H1 (cell line): ENCODE data around the gene CORO6. TPM values are rescaled to one million over a fixed set of nuclear protein-coding genes. Genes with fewer than 3 reads are reported as not detected.

Experiments
- CTCF ChIA-PET: fragments of 300-600 bp; sonication (Branson Sonifier 250); formaldehyde crosslinking; loops from one replicate; lab custom pipeline; 2021; ENCODE audit not compliant: partially characterized antibody; lab: Charles Lee
- POLR2A ChIA-PET: fragments of 300-600 bp; sonication (Branson Sonifier 250); formaldehyde crosslinking; loops from one replicate; lab custom pipeline; 2021; ENCODE audit warnings: inconsistent platforms; ENCODE audit not compliant: partially characterized antibody; lab: Charles Lee
- DNase-seq, 2 experiments: peaks; one replicate each; pipeline versions ENCODE4 v3.0.0 to v3.0.0-alpha.2; 2010 to 2022; ENCODE audit warnings: low spot score in 2 of 2, low read depth in 1 of 2, mixed read lengths in 1 of 2
- FAIRE-seq: peaks from 2 replicates; lab custom pipeline; 2011; peaks lifted over from hg19 to GRCh38; lab: Jason Lieb, UNC
- H2AFZ ChIP-seq: 2 replicates; pipeline ENCODE4 v1.8.1; 2012; ENCODE audit warnings: low read length, inconsistent platforms
- H2AK5ac ChIP-seq: 2 replicates; pipeline ENCODE4 v1.6.1; 2013; ENCODE audit warnings: low read depth, low read length
- H2BK120ac ChIP-seq: replicated peaks from 2 replicates; pipeline ENCODE3; 2013; ENCODE audit warnings: low read depth, low read length, inconsistent platforms
- H2BK12ac ChIP-seq: 2 replicates; pipeline ENCODE4 v1.6.1; 2013; ENCODE audit warnings: low read depth, low read length
- H2BK15ac ChIP-seq: 2 replicates; pipeline ENCODE4 v1.6.1; 2013; ENCODE audit warnings: low read length
- H2BK20ac ChIP-seq: 2 replicates; pipeline ENCODE4 v1.6.1; 2013; ENCODE audit warnings: low read length
- H2BK5ac ChIP-seq: 2 replicates; pipeline ENCODE4 v1.6.1; 2013; ENCODE audit warnings: low read depth, low read length
- H3K14ac ChIP-seq: 2 replicates; pipeline ENCODE4 v1.6.1; 2013; ENCODE audit warnings: inconsistent platforms; ENCODE audit not compliant: insufficient read length
- H3K18ac ChIP-seq: 2 replicates; pipeline ENCODE4 v1.6.1; 2013; ENCODE audit warnings: low read length; ENCODE audit errors: extremely low read depth
- H3K23ac ChIP-seq: 2 replicates; pipeline ENCODE4 v1.6.1; 2013; ENCODE audit warnings: inconsistent platforms; ENCODE audit not compliant: insufficient read length
- H3K23me2 ChIP-seq: 2 replicates; pipeline ENCODE4 v1.6.1; 2013; ENCODE audit warnings: low read depth, low read length
- H3K27ac ChIP-seq: 2 replicates; pipeline ENCODE4 v1.6.1; 2011; ENCODE audit warnings: low read depth, low read length, inconsistent platforms
- H3K27me3 ChIP-seq, 4 experiments: replicated peaks in 1 of 4; 1 replicate in 1 of 4; 2 replicates in 3 of 4; pipeline versions ENCODE4 v1.6.1 to v1.8.1; 2011 to 2013; ENCODE audit warnings: low read length in 3 of 4, mild to moderate bottlenecking in 3 of 4, inconsistent platforms in 2 of 4, mixed read lengths in 2 of 4, moderate library complexity in 1 of 4; ENCODE audit not compliant: control insufficient read depth in 3 of 4, insufficient read depth in 3 of 4; ENCODE audit errors: extremely low read depth in 1 of 4
- H3K36me3 ChIP-seq, 4 experiments: 2 replicates each; pipeline versions ENCODE4 v1.6.1 to v1.8.1; 2011 to 2013; ENCODE audit warnings: mild to moderate bottlenecking in 4 of 4, low read length in 3 of 4, moderate library complexity in 2 of 4, control low read depth in 1 of 4, inconsistent platforms in 1 of 4; ENCODE audit not compliant: insufficient read depth in 4 of 4, control insufficient read depth in 2 of 4
- H3K4ac ChIP-seq: replicated peaks from 2 replicates; pipeline ENCODE3; 2013; ENCODE audit warnings: low read length, low read depth, mixed read lengths, inconsistent platforms; ENCODE audit not compliant: insufficient read length
- H3K4me1 ChIP-seq, 4 experiments: replicated peaks in 1 of 4; 1 replicate in 1 of 4; 2 replicates in 3 of 4; pipeline versions ENCODE4 v1.6.1 to v1.8.1; 2011 to 2013; ENCODE audit warnings: low read length in 3 of 4, inconsistent platforms in 2 of 4, mixed read lengths in 1 of 4; ENCODE audit not compliant: insufficient read depth in 4 of 4, control insufficient read depth in 3 of 4
- H3K4me2 ChIP-seq, 2 experiments: 2 replicates each; pipeline versions ENCODE4 v1.6.1 to v1.8.1; 2011 to 2013; ENCODE audit warnings: low read depth in 2 of 2, low read length in 2 of 2, control low read depth in 1 of 2, inconsistent platforms in 1 of 2, mild to moderate bottlenecking in 1 of 2; ENCODE audit not compliant: insufficient read depth in 1 of 2
- H3K4me3 ChIP-seq, 4 experiments: fragments of 200-600, 300-600 bp in 1 of 4; sonication (generic), shearing (Covaris generic), sonication (Bioruptor Twin) in 1 of 4; 2 replicates each; pipeline versions ENCODE4 v1.5.1 to v1.8.1; 2011 to 2016; ENCODE audit warnings: low read length in 4 of 4, low read depth in 3 of 4, control low read depth in 2 of 4, inconsistent platforms in 2 of 4, mild to moderate bottlenecking in 2 of 4, mixed read lengths in 1 of 4, moderate library complexity in 1 of 4; ENCODE audit not compliant: insufficient read depth in 2 of 4; ENCODE audit errors: extremely low read depth in 1 of 4
- H3K56ac ChIP-seq: replicated peaks from 2 replicates; pipeline ENCODE3; 2013; ENCODE audit warnings: low read depth, mild to moderate bottlenecking, mixed read lengths, low read length, inconsistent platforms; ENCODE audit not compliant: insufficient read length
- H3K79me1 ChIP-seq: 2 replicates; pipeline ENCODE4 v1.6.1; 2013; ENCODE audit warnings: low read depth, low read length, control low read depth
- H3K79me2 ChIP-seq, 2 experiments: 2 replicates each; pipeline versions ENCODE4 v1.6.1 to v1.8.1; 2012 to 2013; ENCODE audit warnings: low read length in 2 of 2, mild to moderate bottlenecking in 2 of 2, inconsistent platforms in 1 of 2; ENCODE audit not compliant: insufficient read depth in 2 of 2, control insufficient read depth in 1 of 2
- H3K9ac ChIP-seq, 4 experiments: replicated peaks in 1 of 4; 1 replicate in 1 of 4; 2 replicates in 3 of 4; pipeline versions ENCODE4 v1.6.1 to v1.8.1; 2011 to 2013; ENCODE audit warnings: low read depth in 3 of 4, low read length in 3 of 4, control low read depth in 2 of 4, mild to moderate bottlenecking in 2 of 4, moderate library complexity in 2 of 4, inconsistent platforms in 1 of 4; ENCODE audit errors: extremely low read depth in 1 of 4
- H3K9me3 ChIP-seq, 2 experiments: 2 replicates each; pipeline versions ENCODE4 v1.6.1 to v1.8.1; 2012 to 2013; ENCODE audit warnings: mild to moderate bottlenecking in 2 of 2, moderate library complexity in 2 of 2, control low read depth in 1 of 2, inconsistent platforms in 1 of 2, low read depth in 1 of 2, low read length in 1 of 2, mixed read lengths in 1 of 2; ENCODE audit not compliant: insufficient read depth in 2 of 2
- H4K20me1 ChIP-seq, 2 experiments: replicated peaks in 1 of 2; 2 replicates each; pipeline versions ENCODE3 to v1.8.1; 2011 to 2013; ENCODE audit warnings: inconsistent platforms in 2 of 2, low read length in 2 of 2, mild to moderate bottlenecking in 1 of 2; ENCODE audit not compliant: insufficient read depth in 2 of 2, control insufficient read depth in 1 of 2
- H4K5ac ChIP-seq: 2 replicates; pipeline ENCODE4 v1.6.1; 2013; ENCODE audit warnings: low read length, low read depth, mixed read lengths, inconsistent platforms; ENCODE audit not compliant: insufficient read length
- H4K8ac ChIP-seq: 2 replicates; pipeline ENCODE4 v1.8.0; 2013; ENCODE audit warnings: mild to moderate bottlenecking, moderate library complexity, low read length, inconsistent platforms; ENCODE audit not compliant: insufficient read depth; ENCODE audit errors: extremely low read depth
- H4K91ac ChIP-seq: replicated peaks from 2 replicates; pipeline ENCODE3; 2013; ENCODE audit warnings: low read length, mixed read lengths, inconsistent platforms; ENCODE audit not compliant: insufficient read length
- BCL11A ChIP-seq, 2 experiments: IDR thresholded peaks; one replicate each; pipeline ENCODE4 v1.6.1; 2011; ENCODE audit warnings: low read depth in 2 of 2, low read length in 2 of 2, mild to moderate bottlenecking in 2 of 2
- CHD2 ChIP-seq: IDR thresholded peaks from 2 replicates; pipeline ENCODE4 v1.6.1; 2012; ENCODE audit warnings: low read length, improper control_type of control experiment
- CREB1 ChIP-seq: IDR thresholded peaks from 2 replicates; pipeline ENCODE4 v1.6.1; 2012; ENCODE audit warnings: inconsistent platforms
- CTBP2 ChIP-seq: IDR thresholded peaks from 2 replicates; pipeline ENCODE4 v1.7.0; 2011; ENCODE audit warnings: borderline replicate concordance, mild to moderate bottlenecking, moderate library complexity, mixed read lengths, low read length; ENCODE audit not compliant: insufficient read depth, insufficient read length
- MAFK ChIP-seq: IDR thresholded peaks from 2 replicates; pipeline ENCODE4 v1.6.1; 2012; ENCODE audit warnings: low read depth, mild to moderate bottlenecking, improper control_type of control experiment, low read length
- NRF1 ChIP-seq: IDR thresholded peaks from 2 replicates; pipeline ENCODE4 v1.6.1; 2011; ENCODE audit warnings: mild to moderate bottlenecking, low read depth, low read length, improper control_type of control experiment
- POLR2A ChIP-seq, 2 experiments: IDR thresholded peaks; 1 replicate in 1 of 2; 2 replicates in 1 of 2; pipeline ENCODE4 v1.6.1; 2011; ENCODE audit warnings: low read depth in 2 of 2, low read length in 2 of 2, mild to moderate bottlenecking in 2 of 2; ENCODE audit errors: control extremely low read depth in 1 of 2
- RAD21 ChIP-seq, 2 experiments: IDR thresholded peaks in 1 of 2; conservative IDR thresholded peaks in 1 of 2; 2 replicates each; pipeline ENCODE4 v1.6.1; 2011; ENCODE audit warnings: low read depth in 2 of 2, low read length in 2 of 2, improper control_type of control experiment in 1 of 2, inconsistent platforms in 1 of 2, mild to moderate bottlenecking in 1 of 2, moderate library complexity in 1 of 2
- SP2 ChIP-seq: IDR thresholded peaks from 2 replicates; pipeline ENCODE4 v1.6.1; 2012; ENCODE audit warnings: mild to moderate bottlenecking, low read length, inconsistent platforms
- SUZ12 ChIP-seq: fragments of 200-600 bp; sonication (generic); IDR thresholded peaks from 2 replicates; pipeline ENCODE4 v1.6.1; 2012; ENCODE audit warnings: mild to moderate bottlenecking, inconsistent platforms, low read length, moderate library complexity, mixed read lengths
- TBP ChIP-seq: IDR thresholded peaks from 2 replicates; pipeline ENCODE4 v1.6.1; 2011; ENCODE audit warnings: low read depth, low read length, improper control_type of control experiment
- TEAD4 ChIP-seq: IDR thresholded peaks from 2 replicates; pipeline ENCODE4 v1.6.1; 2012; ENCODE audit warnings: low read depth, low read length, inconsistent platforms, mixed read lengths
- YY1 ChIP-seq: IDR thresholded peaks from 2 replicates; pipeline ENCODE4 v1.6.1; 2011; ENCODE audit warnings: low read depth, mild to moderate bottlenecking, low read length
- WGBS, 2 experiments: shearing (Covaris generic) in 1 of 2; methylation state at CpG; one replicate each; pipeline versions ENCODE4 v1.1.6 to v1.1.7; 2013 to 2015; ENCODE audit warnings: low lambda C conversion rate in 2 of 2, mixed read lengths in 2 of 2, inconsistent platforms in 1 of 2, low coverage in 1 of 2, missing lambda C conversion rate in 1 of 2; ENCODE audit not compliant: insufficient replicate concordance in 2 of 2, insufficient coverage in 1 of 2, insufficient read length in 1 of 2; ENCODE audit errors: extremely low coverage in 1 of 2, missing lambda C conversion rate in 1 of 2; 5-methylcytosine and 5-hydroxymethylcytosine counted together
- polyA plus RNA-seq, 7 experiments: library from polyadenylated mRNA; depleted of rRNA in 3 of 7; stranded (reverse) in 5 of 7; unstranded in 2 of 7; fragments of >200 nt in 5 of 7; fragments of 200-250 nt in 2 of 7; gene quantifications; 1 replicate in 5 of 7; 2 replicates in 1 of 7; 4 replicates in 1 of 7; pipeline versions ENCODE4 v1.2.1 to v1.2.3, GENCODE V29; 2011 to 2013; ENCODE audit warnings: missing spikeins in 2 of 7, mixed read lengths in 2 of 7
- total RNA-seq: library from RNA; stranded (reverse); fragmentation: NEBNext Ultra II Directional; extraction: Animal tissue kit (Norgen Biotek cat#: 25700); gene quantifications from 2 replicates; pipeline ENCODE4 v1.2.1, GENCODE V29; 2021

The CORO6 gene
- total and polyA plus RNA-seq, 2 of the 8 experiments (the other 6 are each of a cell fraction or from before 2014, with no cell fraction given) = 2.5 to 8.6 TPM

- Histone ChIP-seq H2BK120ac (no peak overlapping the region), H2AK5ac (peak overlapping the region; percentile 88; the same call in 1 of the 2 replicates), H3K27me3 (peaks cover 5 to 25% (median 19%) of the 10 kb centered on the region in 4 experiments; a peak in 6 of 7 replicates), H3K9ac (no peak overlapping the region), H4K5ac (no peak overlapping the region), H3K9me3 (no peaks in the 10 kb centered on the region), H4K20me1 (peaks cover 0 to 3% of the 10 kb centered on the region in 2 experiments), H3K18ac (no peak overlapping the region), H3K79me2 (no peaks in the 10 kb centered on the region), H3K56ac (no peak overlapping the region), H3K23ac (no peak overlapping the region), H2AFZ (peak overlapping the region; percentile 41; the same call in 1 of the 2 replicates), H3K4me2 (no peak overlapping the region), H3K79me1 (no peaks in the 10 kb centered on the region), H4K91ac (no peak overlapping the region), H2BK20ac (no peak overlapping the region), H2BK15ac (peak overlapping the region; percentile 95; the same call in 1 of the 2 replicates), H3K23me2 (peaks cover 11% of the 10 kb centered on the region; the same call in 1 of the 2 replicates), H3K27ac (no peak overlapping the region), H3K36me3 (no peaks in the 10 kb centered on the region), H4K8ac (no peak overlapping the region), H3K4me1 (peaks cover 5 to 14% (median 12%) of the 10 kb centered on the region in 4 experiments; a peak in 6 of 7 replicates), H3K14ac (no peak overlapping the region), H3K4me3 (no peak overlapping the region), H3K4ac (no peak overlapping the region), H2BK5ac (no peak overlapping the region), H2BK12ac (no peak overlapping the region)
- FAIRE-seq (no peak), DNase-seq (no peak)
- ChIA-PET CTCF (interaction anchor here (0.5 to 13.1 kb wide), 16 partner anchors 8 to 578 kb away, joined by 3 to 193 read pairs (median 4); no protein-coding TSS in a partner anchor), POLR2A (interaction anchor here (0.9 to 1.1 kb wide), 2 partner anchors 9 to 33 kb away, joined by 4 to 5 read pairs; no protein-coding TSS in a partner anchor)
- WGBS, 2 experiments = 85% methylated on average over 4 of the region's 4 CpGs; no CpG with 5 or more reads in 1 of the 2 experiments
- TF ChIP-seq RAD21 (IDR thresholded peaks at IDR 0.05 in 1 of 2, conservative IDR thresholded peaks at IDR 0.05 in 1 of 2; ENCODE audit: low read depth in 2 of 2, low read length in 2 of 2) (no peak), CHD2 (no peak), BCL11A (IDR thresholded peaks at IDR 0.05; ENCODE audit: low read depth in 2 of 2, low read length in 2 of 2) (no peak), NRF1 (no peak), SUZ12 (no peak), YY1 (no peak), TBP (no peak), POLR2A (IDR thresholded peaks at IDR 0.05; ENCODE audit: control extremely low read depth in 1 of 2, low read depth in 2 of 2, low read length in 2 of 2) (no peak), MAFK (no peak), TEAD4 (no peak), CTBP2 (no peak), SP2 (no peak), CREB1 (no peak)
Observed at GRCh38 chr17:29624586-29624985, 1.9 kb upstream of the CORO6 start.
